Measurements from ENCODE around the gene EP400.

DNA sequence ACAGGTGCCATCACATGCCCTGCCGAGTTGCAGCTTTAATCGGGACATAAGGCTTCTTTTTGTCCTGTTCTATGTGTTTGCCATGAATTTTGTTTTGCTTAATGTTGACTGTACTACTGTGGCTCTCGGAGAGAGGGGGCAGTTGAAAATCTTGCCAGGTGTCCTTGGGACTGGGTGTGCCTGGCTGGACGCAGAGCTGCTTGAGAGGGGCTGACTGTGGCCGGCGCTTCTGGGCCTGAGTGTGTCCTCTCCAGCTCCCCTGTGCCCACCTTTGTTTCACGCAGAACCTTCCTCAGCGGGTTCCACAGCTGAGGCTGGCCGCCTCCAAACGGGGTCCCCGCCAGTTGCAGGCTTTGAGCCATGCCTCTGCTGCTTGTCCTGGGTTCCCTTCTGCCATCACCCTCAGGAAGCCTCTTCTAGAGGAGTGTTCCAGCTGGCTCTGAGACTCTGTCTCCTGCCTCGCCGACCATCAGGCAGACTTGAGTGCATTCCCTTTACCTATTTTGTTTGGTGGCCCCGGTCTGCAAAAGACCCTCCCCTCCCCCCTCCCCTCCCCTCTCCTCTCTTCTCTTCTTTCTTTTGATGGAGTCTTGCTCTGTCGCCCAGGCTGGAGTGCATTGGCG, 144.6 kb downstream of the EP400 start:
- TF ChIP-seq, protein P1, sequence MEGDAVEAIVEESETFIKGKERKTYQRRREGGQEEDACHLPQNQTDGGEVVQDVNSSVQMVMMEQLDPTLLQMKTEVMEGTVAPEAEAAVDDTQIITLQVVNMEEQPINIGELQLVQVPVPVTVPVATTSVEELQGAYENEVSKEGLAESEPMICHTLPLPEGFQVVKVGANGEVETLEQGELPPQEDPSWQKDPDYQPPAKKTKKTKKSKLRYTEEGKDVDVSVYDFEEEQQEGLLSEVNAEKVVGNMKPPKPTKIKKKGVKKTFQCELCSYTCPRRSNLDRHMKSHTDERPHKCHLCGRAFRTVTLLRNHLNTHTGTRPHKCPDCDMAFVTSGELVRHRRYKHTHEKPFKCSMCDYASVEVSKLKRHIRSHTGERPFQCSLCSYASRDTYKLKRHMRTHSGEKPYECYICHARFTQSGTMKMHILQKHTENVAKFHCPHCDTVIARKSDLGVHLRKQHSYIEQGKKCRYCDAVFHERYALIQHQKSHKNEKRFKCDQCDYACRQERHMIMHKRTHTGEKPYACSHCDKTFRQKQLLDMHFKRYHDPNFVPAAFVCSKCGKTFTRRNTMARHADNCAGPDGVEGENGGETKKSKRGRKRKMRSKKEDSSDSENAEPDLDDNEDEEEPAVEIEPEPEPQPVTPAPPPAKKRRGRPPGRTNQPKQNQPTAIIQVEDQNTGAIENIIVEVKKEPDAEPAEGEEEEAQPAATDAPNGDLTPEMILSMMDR (IDR thresholded peaks at IDR 0.05), result no peak
- no peak for TF ChIP-seq POLR2A (IDR thresholded peaks at IDR 0.05)

All from adrenal gland (tissue), 5 donors.